Prostate gland (tissue), 2 donors: ENCODE results near the gene RPS6KA3. TPM values are rescaled to one million over a fixed set of nuclear protein-coding genes. Genes with fewer than 3 reads are reported as not detected.

ENCODE experiments used
- DNase-seq: peaks from one replicate; pipeline ENCODE4 v3.0.0-alpha.2; 2019; ENCODE audit warnings: low spot score
- H3K27ac ChIP-seq, 2 donors: fragments of 200-600 bp; sonication (generic); 2 replicates each; pipeline ENCODE4 v1.5.1; 2017 to 2019
- H3K27me3 ChIP-seq: fragments of 200-600 bp; sonication (generic); replicated peaks from 2 replicates; pipeline ENCODE4 v1.5.1; 2019; ENCODE audit not compliant: insufficient read depth
- H3K36me3 ChIP-seq, 2 donors: fragments of 200-600 bp; sonication (generic); 1 replicate in 1 of 2; 2 replicates in 1 of 2; pipeline versions ENCODE4 v1.5.1 to v1.8.1; 2017 to 2019
- H3K4me1 ChIP-seq: fragments of 200-600 bp; sonication (generic); replicated peaks from 2 replicates; pipeline ENCODE4 v1.5.1; 2019
- H3K4me3 ChIP-seq, 2 donors: fragments of 200-600 bp; sonication (generic); 2 replicates each; pipeline ENCODE4 v1.5.1; 2017 to 2019
- H3K9me3 ChIP-seq: fragments of 200-600 bp; sonication (generic); 2 replicates; pipeline ENCODE4 v1.5.1; 2017
- CTCF ChIP-seq, 4 experiments: fragments of 200-600 bp in 2 of 4; fragments of 450-650 bp in 2 of 4; sonication (generic) in 2 of 4; IDR thresholded peaks; 1 replicate in 3 of 4; 2 replicates in 1 of 4; pipeline ENCODE4 v1.5.1; 2016 to 2019; ENCODE audit warnings: antibody characterized with exemption in 4 of 4, mild to moderate bottlenecking in 2 of 4, moderate library complexity in 2 of 4
- POLR2A ChIP-seq: fragments of 450-650 bp; IDR thresholded peaks from one replicate; pipeline ENCODE4 v1.6.1; 2016; ENCODE audit warnings: antibody characterized with exemption, mild to moderate bottlenecking
- POLR2AphosphoS5 ChIP-seq: sonication (generic); formaldehyde crosslinking; IDR thresholded peaks from one replicate; pipeline ENCODE4 v1.6.1; 2017; ENCODE audit warnings: antibody characterized with exemption
- WGBS: methylation state at CpG from one replicate; pipeline ENCODE4 v1.1.5; 2018; 5-methylcytosine and 5-hydroxymethylcytosine counted together
- intact Hi-C: fragments of 100-400 bp; cut with DNase I; formaldehyde crosslinking; loops from one replicate; pipeline ENCODE4 v1.14.2; 2022
- total RNA-seq, 2 donors: library from RNA; depleted of rRNA; stranded (reverse); fragments of >200 nt; gene quantifications; one replicate each; pipeline ENCODE4 v1.1.0, GENCODE V29; 2016

RPS6KA3 gene
- total RNA-seq, 2 donors from 2014 or later, result 19.8 to 52.8 TPM

- H3K27me3 ChIP-seq, result no peaks in the 10 kb centered on the region
- H3K27ac ChIP-seq, result no peak overlapping the region
- no peaks in the 10 kb centered on the region for H3K4me1 ChIP-seq
- 92% methylated on average over 1 of the region's 1 CpG for WGBS
- TF ChIP-seq CTCF (IDR thresholded peaks at IDR 0.05) (no peak), POLR2AphosphoS5 (no peak), POLR2A (no peak)
- no peak for DNase-seq
- intact Hi-C loops, result no loop called here
- no peaks in the 10 kb centered on the region for H3K9me3 ChIP-seq
- H3K4me3 ChIP-seq, result no peak overlapping the region
- H3K36me3 ChIP-seq, result no peaks in the 10 kb centered on the region
Measured at GRCh38 chrX:20147561-20147960, 119.1 kb downstream of the RPS6KA3 start.

GRCh38 chrX:20144491-20144890 is 122.2 kb downstream of the RPS6KA3 start:
- Histone ChIP-seq H3K27ac (no peak overlapping the region), H3K27me3 (no peaks in the 10 kb centered on the region), H3K4me1 (no peaks in the 10 kb centered on the region), H3K36me3 (no peaks in the 10 kb centered on the region), H3K9me3 (no peaks in the 10 kb centered on the region), H3K4me3 (no peak overlapping the region)
- WGBS, result 96% methylated on average over 3 of the region's 3 CpGs
- TF ChIP-seq POLR2A (no peak), POLR2AphosphoS5 (no peak), CTCF (IDR thresholded peaks at IDR 0.05) (no peak)
- intact Hi-C loops, result loop anchor here (5.0 kb wide), 1 partner anchor 123 kb away; the partner anchor contains the start of gene RPS6KA3
- DNase-seq, result no peak

- intact Hi-C loops, result loop anchor here (5.0 kb wide), 1 partner anchor 124 kb away; the partner anchor contains the start of gene RPS6KA3
- TF ChIP-seq POLR2A (no peak), CTCF (IDR thresholded peaks at IDR 0.05) (no peak), POLR2AphosphoS5 (no peak)
- WGBS, result 60% methylated on average over 2 of the region's 2 CpGs
- Histone ChIP-seq H3K36me3 (no peaks in the 10 kb centered on the region), H3K9me3 (no peaks in the 10 kb centered on the region), H3K27ac (no peak overlapping the region), H3K4me3 (no peak overlapping the region), H3K4me1 (no peaks in the 10 kb centered on the region), H3K27me3 (no peaks in the 10 kb centered on the region)
- no peak for DNase-seq
Measured at GRCh38 chrX:20143561-20143960, 123.1 kb downstream of the RPS6KA3 start.

- Histone ChIP-seq H3K27ac (peak overlapping the region in 1 of 2 donors; percentile 82), H3K9me3 (no peaks in the 10 kb centered on the region), H3K27me3 (no peaks in the 10 kb centered on the region), H3K36me3 (no peaks in the 10 kb centered on the region), H3K4me3 (no peak overlapping the region), H3K4me1 (no peaks in the 10 kb centered on the region)
- DNase-seq, result no peak
- intact Hi-C loops, result loop anchor here (5.0 kb wide), 1 partner anchor 124 kb away; the partner anchor contains the start of gene RPS6KA3
- WGBS, result 51% methylated on average over 6 of the region's 6 CpGs
- no peak for TF ChIP-seq CTCF (IDR thresholded peaks at IDR 0.05)
- no peak for TF ChIP-seq POLR2AphosphoS5
- no peak for TF ChIP-seq POLR2A
Measured at GRCh38 chrX:20143111-20143510, 123.6 kb downstream of the RPS6KA3 start.
